Measurements from ENCODE around the gene STARD3. TPM values are rescaled to one million over a fixed set of nuclear protein-coding genes. Genes with fewer than 3 reads are reported as not detected.

The STARD3 gene
- total RNA-seq, 1 donor from 2014 or later = 76.6 TPM

DNA sequence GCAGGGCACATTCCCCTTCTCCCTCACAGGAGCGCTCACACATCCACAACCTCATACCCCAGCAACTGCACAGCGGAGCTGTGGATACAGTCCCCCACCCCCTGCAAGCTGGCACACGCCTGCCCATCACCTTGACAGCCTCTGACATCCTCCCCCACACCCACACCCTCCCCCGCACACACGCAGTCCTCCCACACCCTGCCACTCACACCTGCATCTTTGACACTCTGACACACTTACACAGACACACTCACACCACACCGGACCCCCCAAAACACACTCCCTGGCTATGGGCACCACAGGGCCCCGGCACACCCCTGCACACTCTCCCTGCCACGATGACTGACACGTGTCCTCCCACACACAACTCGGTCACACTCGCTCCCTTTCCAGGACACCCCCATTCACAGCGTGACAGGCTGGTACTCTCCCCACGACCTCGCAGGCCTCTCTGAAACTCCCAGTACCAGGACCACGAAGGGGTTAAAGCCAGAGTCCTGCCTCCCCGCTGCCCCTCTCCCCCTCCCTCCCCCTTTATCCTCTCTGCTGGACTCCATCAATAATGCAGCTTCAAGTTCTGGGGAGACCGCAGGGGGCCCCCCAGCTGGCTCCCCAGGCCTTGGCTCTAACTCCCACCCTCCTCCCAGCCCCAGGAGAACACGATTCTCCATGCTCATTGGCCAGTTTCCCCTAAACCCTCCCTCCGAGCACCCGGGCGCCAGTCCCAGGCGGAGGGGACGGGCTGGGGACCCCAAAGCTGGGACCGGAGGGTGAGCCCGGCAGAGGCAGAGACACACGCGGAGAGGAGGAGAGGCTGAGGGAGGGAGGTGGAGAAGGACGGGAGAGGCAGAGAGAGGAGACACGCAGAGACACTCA, 10.5 kb upstream of the STARD3 start, which contains the start of gene PPP1R1B:
PPP1R1B (plus strand) TSS at position 782 of the 876 bp plus-strand sequence. CDS start 441 bp downstream, outside the sequence.
- no peak for ATAC-seq
- DNase-seq = no peak
- peak within 1 kb of the TSS; percentile 49 for H3K4me3 ChIP-seq

DNA sequence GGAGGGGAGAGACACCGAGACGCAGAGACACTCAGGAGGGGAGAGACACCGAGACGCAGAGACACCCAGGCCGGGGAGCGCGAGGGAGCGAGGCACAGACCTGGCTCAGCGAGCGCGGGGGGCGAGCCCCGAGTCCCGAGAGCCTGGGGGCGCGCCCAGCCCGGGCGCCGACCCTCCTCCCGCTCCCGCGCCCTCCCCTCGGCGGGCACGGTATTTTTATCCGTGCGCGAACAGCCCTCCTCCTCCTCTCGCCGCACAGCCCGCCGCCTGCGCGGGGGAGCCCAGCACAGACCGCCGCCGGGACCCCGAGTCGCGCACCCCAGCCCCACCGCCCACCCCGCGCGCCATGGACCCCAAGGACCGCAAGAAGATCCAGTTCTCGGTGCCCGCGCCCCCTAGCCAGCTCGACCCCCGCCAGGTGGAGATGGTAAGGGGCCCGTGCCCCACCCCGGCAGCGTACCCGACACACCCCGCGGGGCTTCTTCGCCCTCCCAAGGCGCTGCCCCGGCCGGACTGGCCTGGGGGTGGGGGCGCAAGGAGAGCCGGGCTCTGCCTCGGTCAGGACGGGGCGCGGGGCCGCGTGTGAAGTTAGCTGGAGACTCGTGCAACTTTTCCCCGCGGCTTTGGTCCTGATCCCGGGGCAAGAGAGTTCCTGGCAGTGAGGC, 9.8 kb upstream of the STARD3 start:
- DNase-seq (no peak), ATAC-seq (no peak)
- no peaks in the 10 kb centered on the region for H3K36me3 ChIP-seq
- H3K9me3 ChIP-seq = no peaks in the 10 kb centered on the region
- intact Hi-C loops (cut with DNase I) = no loop called here
- TF ChIP-seq, protein P1, sequence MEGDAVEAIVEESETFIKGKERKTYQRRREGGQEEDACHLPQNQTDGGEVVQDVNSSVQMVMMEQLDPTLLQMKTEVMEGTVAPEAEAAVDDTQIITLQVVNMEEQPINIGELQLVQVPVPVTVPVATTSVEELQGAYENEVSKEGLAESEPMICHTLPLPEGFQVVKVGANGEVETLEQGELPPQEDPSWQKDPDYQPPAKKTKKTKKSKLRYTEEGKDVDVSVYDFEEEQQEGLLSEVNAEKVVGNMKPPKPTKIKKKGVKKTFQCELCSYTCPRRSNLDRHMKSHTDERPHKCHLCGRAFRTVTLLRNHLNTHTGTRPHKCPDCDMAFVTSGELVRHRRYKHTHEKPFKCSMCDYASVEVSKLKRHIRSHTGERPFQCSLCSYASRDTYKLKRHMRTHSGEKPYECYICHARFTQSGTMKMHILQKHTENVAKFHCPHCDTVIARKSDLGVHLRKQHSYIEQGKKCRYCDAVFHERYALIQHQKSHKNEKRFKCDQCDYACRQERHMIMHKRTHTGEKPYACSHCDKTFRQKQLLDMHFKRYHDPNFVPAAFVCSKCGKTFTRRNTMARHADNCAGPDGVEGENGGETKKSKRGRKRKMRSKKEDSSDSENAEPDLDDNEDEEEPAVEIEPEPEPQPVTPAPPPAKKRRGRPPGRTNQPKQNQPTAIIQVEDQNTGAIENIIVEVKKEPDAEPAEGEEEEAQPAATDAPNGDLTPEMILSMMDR (IDR thresholded peaks at IDR 0.05) = no peak
- H3K27ac ChIP-seq = peak overlapping the region; percentile 25
- H3K27me3 ChIP-seq (ENCODE audit: low read depth) = peaks cover 32% of the 10 kb centered on the region
- peak overlapping the region; percentile 49 for H3K4me3 ChIP-seq
- peaks cover 20% of the 10 kb centered on the region for H3K4me1 ChIP-seq

More for the DNA sequence above, 10.5 kb upstream of the STARD3 start, which contains the start of gene PPP1R1B:
- Histone ChIP-seq H3K27me3 (ENCODE audit: low read depth) (peaks cover 30% of the 10 kb centered on the region), H3K9me3 (no peaks in the 10 kb centered on the region), H3K36me3 (no peaks in the 10 kb centered on the region), H3K27ac (peak within 1 kb of the TSS; percentile 25), H3K4me1 (peaks cover 23% of the 10 kb centered on the region)
- intact Hi-C loops (cut with DNase I) = no loop called here
- TF ChIP-seq, protein P1 (IDR thresholded peaks at IDR 0.05) = no peak

DNA sequence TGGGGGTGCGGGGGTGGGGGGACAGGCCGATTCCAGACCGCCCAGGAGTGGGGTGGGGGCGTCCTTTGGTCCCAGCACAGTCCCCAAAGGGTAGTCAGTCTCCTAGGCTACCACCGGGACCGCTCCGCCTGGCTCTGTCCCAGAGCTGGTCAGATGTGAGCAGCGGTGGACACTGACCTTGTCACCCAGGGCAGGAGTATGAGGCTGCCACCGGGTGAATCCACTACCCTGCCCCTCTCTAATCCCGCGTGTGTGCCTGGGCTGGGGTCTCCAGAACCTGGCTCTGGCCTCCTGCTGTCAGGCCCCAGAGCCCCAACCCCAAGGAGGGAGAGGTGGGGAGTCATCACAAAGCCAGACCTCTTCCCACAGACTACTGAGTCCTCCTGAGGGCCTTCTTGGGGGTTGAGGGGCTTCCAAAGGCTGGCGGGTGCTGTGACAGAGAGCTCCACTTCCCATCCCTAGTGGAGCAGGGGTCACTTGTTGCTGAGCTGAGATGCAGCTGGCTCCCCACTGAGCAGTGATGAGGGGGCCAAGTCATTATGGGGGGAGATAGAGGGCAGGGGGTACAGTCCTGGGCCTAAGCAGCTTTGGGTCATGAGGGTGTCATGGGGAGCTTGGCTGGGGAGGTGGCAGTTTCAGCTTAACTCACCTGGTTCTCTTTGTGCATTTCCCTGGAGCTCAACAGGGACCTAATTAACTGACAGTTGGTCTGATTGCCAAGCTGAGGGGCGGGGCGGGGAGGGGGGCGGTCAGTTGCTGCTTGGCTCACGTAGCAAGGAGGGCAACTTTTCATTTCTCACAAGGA, 9.0 kb upstream of the STARD3 start:
- Histone ChIP-seq H3K4me3 (peak overlapping the region; percentile 49), H3K36me3 (no peaks in the 10 kb centered on the region), H3K27me3 (ENCODE audit: low read depth) (peaks cover 34% of the 10 kb centered on the region), H3K9me3 (no peaks in the 10 kb centered on the region), H3K27ac (peak overlapping the region; percentile 53), H3K4me1 (peaks cover 16% of the 10 kb centered on the region)
- TF ChIP-seq, protein P1 (IDR thresholded peaks at IDR 0.05) = no peak
- intact Hi-C loops (cut with DNase I) = no loop called here
- ATAC-seq (peak in 1 of 2 donors; percentile 4), DNase-seq (no peak)

GRCh38 chr17:39628655-39629493, 8.1 kb upstream of the STARD3 start:
- peaks cover 34% of the 10 kb centered on the region for H3K27me3 ChIP-seq (ENCODE audit: low read depth)
- H3K4me1 ChIP-seq = peaks cover 11% of the 10 kb centered on the region
- peak overlapping the region; percentile 53 for H3K27ac ChIP-seq
- DNase-seq = peak; percentile 79
- peak; percentile 74 to 76 for ATAC-seq
- H3K4me3 ChIP-seq = no peak overlapping the region
- intact Hi-C loops (cut with DNase I) = no loop called here
- no peaks in the 10 kb centered on the region for H3K36me3 ChIP-seq
- TF ChIP-seq, protein P1 (IDR thresholded peaks at IDR 0.05) = no peak
- no peaks in the 10 kb centered on the region for H3K9me3 ChIP-seq

Measured in lower lobe of right lung (tissue), 2 donors.